ENCODE data around the gene PCDHGB4.

PCDHGB4 gene

DNA sequence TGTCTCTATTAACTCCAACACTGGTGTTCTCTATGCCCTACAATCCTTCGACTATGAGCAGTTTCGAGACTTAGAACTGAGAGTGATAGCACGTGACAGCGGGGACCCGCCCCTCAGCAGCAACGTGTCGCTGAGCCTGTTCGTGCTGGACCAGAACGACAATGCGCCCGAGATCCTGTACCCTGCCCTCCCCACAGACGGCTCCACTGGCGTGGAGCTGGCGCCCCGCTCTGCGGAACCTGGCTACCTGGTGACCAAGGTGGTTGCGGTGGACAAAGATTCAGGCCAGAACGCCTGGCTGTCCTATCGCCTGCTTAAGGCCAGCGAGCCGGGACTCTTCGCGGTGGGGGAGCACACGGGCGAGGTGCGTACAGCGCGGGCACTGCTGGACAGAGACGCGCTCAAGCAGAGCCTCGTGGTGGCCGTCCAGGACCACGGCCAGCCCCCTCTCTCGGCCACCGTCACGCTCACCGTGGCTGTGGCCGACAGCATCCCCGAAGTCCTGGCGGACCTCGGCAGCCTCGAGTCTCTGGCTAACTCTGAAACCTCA lies 35.3 kb downstream of the PCDHGB4 start:
- 0 out of 2 replicates have a peak, but pooled peaks have one; percentile 50 for TF ChIP-seq REST (tag by site-specific recombination; IDR thresholded peaks at IDR 0.05)
- no peak for TF ChIP-seq MYNN (tag by site-specific recombination; IDR thresholded peaks at IDR 0.05; ENCODE audit: borderline replicate concordance)
- H3K36me3 ChIP-seq (ENCODE audit: control insufficient read depth in 2 of 2, insufficient read depth in 1 of 2, low read length in 2 of 2) = no peaks in the 10 kb centered on the region
- no peaks in the 10 kb centered on the region for H3K4me1 ChIP-seq (ENCODE audit: control insufficient read depth, insufficient read depth, low read length)
- no peaks in the 10 kb centered on the region; the same call in 1 of the 2 replicates for H3K9me3 ChIP-seq (ENCODE audit: control insufficient read depth, insufficient read depth, low read depth, low read length)
- H3K27ac ChIP-seq (ENCODE audit: extremely low read depth, low read depth, low read length) = no peak overlapping the region
- CTCF ChIA-PET = interaction anchor here (0.6 to 7.0 kb wide), 7 partner anchors 14 to 229 kb away, joined by 3 to 160 read pairs (median 6); partner anchors contain the start of gene PCDHB14
- POLR2A ChIA-PET = no interaction called here
- no peak overlapping the region for H3K4me3 ChIP-seq (ENCODE audit: low read depth, low read length)

- H3K4me1 ChIP-seq (ENCODE audit: control insufficient read depth, insufficient read depth, low read length) = no peaks in the 10 kb centered on the region
- no peak for TF ChIP-seq ZNF596 (tag by site-specific recombination; IDR thresholded peaks at IDR 0.05)
- TF ChIP-seq ZNF24 (tag by site-specific recombination; IDR thresholded peaks at IDR 0.05) = no peak
- no peak overlapping the region for H3K4me3 ChIP-seq (ENCODE audit: low read depth, low read length)
- H3K9me3 ChIP-seq (ENCODE audit: control insufficient read depth, insufficient read depth, low read depth, low read length) = no peaks in the 10 kb centered on the region
- ChIA-PET POLR2A (no interaction called here), CTCF (interaction anchor here (1.1 to 5.4 kb wide), 5 partner anchors 31 to 132 kb away, joined by 3 to 38 read pairs (median 4); partner anchors contain the start of gene PCDHGB5)
- H3K36me3 ChIP-seq (ENCODE audit: control insufficient read depth in 2 of 2, insufficient read depth in 1 of 2, low read length in 2 of 2) = no peaks in the 10 kb centered on the region
- H3K27ac ChIP-seq (ENCODE audit: extremely low read depth, low read depth, low read length) = no peak overlapping the region
These were observed 40.4 kb downstream of the PCDHGB4 start for GRCh38 chr5:141427783-141428426.

DNA sequence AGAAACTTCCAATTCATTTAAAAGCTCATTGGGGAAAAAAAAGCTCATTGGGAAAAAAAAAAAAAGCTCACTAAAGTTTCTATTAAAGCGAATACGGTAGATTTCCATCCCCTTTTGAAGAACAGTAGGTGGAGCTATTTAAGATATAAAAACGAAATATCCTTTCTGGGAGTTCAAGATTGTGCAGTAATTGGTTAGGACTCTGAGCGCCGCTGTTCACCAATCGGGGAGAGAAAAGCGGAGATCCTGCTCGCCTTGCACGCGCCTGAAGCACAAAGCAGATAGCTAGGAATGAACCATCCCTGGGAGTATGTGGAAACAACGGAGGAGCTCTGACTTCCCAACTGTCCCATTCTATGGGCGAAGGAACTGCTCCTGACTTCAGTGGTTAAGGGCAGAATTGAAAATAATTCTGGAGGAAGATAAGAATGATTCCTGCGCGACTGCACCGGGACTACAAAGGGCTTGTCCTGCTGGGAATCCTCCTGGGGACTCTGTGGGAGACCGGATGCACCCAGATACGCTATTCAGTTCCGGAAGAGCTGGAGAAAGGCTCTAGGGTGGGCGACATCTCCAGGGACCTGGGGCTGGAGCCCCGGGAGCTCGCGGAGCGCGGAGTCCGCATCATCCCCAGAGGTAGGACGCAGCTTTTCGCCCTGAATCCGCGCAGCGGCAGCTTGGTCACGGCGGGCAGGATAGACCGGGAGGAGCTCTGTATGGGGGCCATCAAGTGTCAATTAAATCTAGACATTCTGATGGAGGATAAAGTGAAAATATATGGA lies 43.0 kb downstream of the PCDHGB4 start, which contains the start of gene PCDHGA12:
Gene PCDHGA12 (plus strand): TSS at position 176 of the 782 bp plus-strand sequence. CDS start 253 bp downstream, at position 429.
- no peaks in the 10 kb centered on the region for H3K4me1 ChIP-seq (ENCODE audit: control insufficient read depth, insufficient read depth, low read length)
- TF ChIP-seq ZBTB20 (tag by site-specific recombination; IDR thresholded peaks at IDR 0.05) (no peak), ZNF747 (tag by site-specific recombination; IDR thresholded peaks at IDR 0.05) (no peak), ZNF488 (tag by site-specific recombination; IDR thresholded peaks at IDR 0.05) (no peak), ZNF302 (tag by site-specific recombination; IDR thresholded peaks at IDR 0.05; ENCODE audit: low read depth) (no peak), ZNF521 (tag by site-specific recombination; IDR thresholded peaks at IDR 0.05) (no peak), ZNF48 (tag by site-specific recombination; IDR thresholded peaks at IDR 0.05) (no peak), SETDB1 (IDR thresholded peaks at IDR 0.05; ENCODE audit: insufficient read length, low read length) (no peak), ZNF221 (tag by site-specific recombination; IDR thresholded peaks at IDR 0.05; ENCODE audit: borderline replicate concordance) (no peak), ZNF26 (tag by site-specific recombination; IDR thresholded peaks at IDR 0.05) (no peak), ZNF112 (tag by site-specific recombination; IDR thresholded peaks at IDR 0.05) (no peak), ZNF623 (tag by site-specific recombination; IDR thresholded peaks at IDR 0.05) (no peak), ZNF2 (tag by site-specific recombination; IDR thresholded peaks at IDR 0.05) (no peak), ZNF670 (tag by site-specific recombination; IDR thresholded peaks at IDR 0.05; ENCODE audit: low read depth) (no peak), FEZF1 (tag by site-specific recombination; IDR thresholded peaks at IDR 0.05) (no peak), ZNF16 (tag by site-specific recombination; IDR thresholded peaks at IDR 0.05; ENCODE audit: low read depth) (no peak), ZFP41 (tag by site-specific recombination; IDR thresholded peaks at IDR 0.05; ENCODE audit: borderline replicate concordance) (no peak), ZNF354C (tag by site-specific recombination; IDR thresholded peaks at IDR 0.05; ENCODE audit: borderline replicate concordance, low read depth) (no peak)
- TF ChIP-seq, protein P1, sequence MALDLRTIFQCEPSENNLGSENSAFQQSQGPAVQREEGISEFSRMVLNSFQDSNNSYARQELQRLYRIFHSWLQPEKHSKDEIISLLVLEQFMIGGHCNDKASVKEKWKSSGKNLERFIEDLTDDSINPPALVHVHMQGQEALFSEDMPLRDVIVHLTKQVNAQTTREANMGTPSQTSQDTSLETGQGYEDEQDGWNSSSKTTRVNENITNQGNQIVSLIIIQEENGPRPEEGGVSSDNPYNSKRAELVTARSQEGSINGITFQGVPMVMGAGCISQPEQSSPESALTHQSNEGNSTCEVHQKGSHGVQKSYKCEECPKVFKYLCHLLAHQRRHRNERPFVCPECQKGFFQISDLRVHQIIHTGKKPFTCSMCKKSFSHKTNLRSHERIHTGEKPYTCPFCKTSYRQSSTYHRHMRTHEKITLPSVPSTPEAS (tag by site-specific recombination; IDR thresholded peaks at IDR 0.05) = no peak
- POLR2A ChIA-PET = interaction anchor here (1.0 kb wide), 1 partner anchor 13 kb away, joined by 3 read pairs; no protein-coding TSS in a partner anchor
- CTCF ChIA-PET = interaction anchor here (0.6 to 5.4 kb wide), 27 partner anchors 8 to 152 kb away, joined by 3 to 38 read pairs (median 4); partner anchors contain the start of genes PCDHGA1, PCDHGA10, PCDHGA11 and PCDHGA2
- H3K9me3 ChIP-seq (ENCODE audit: control insufficient read depth, insufficient read depth, low read depth, low read length) = no peaks in the 10 kb centered on the region
- H3K36me3 ChIP-seq (ENCODE audit: control insufficient read depth in 2 of 2, insufficient read depth in 1 of 2, low read length in 2 of 2) = no peaks in the 10 kb centered on the region
- no peak within 1 kb of the TSS for H3K4me3 ChIP-seq (ENCODE audit: low read depth, low read length)
- no peak within 1 kb of the TSS for H3K27ac ChIP-seq (ENCODE audit: extremely low read depth, low read depth, low read length)
